Lower leg skin (tissue), 4 donors: ENCODE data around the gene DIP2A. TPM values are rescaled to one million over a fixed set of nuclear protein-coding genes. Genes with fewer than 3 reads are reported as not detected.

Source experiments
- DNase-seq, 2 donors: peaks; one replicate each; pipeline ENCODE4 v3.0.0-alpha.2; 2019; ENCODE audit warnings: low spot score in 2 of 2
- H3K4me3 ChIP-seq: fragments of 200-600 bp; sonication (generic); 2 replicates; pipeline ENCODE4 v1.5.1; 2017; ENCODE audit warnings: mild to moderate bottlenecking, low read depth; ENCODE audit not compliant: poor library complexity, severe bottlenecking
- POLR2A ChIP-seq, 2 donors: fragments of 450-650 bp; IDR thresholded peaks; one replicate each; pipeline ENCODE4 v1.6.1; 2016 to 2017; ENCODE audit warnings: antibody characterized with exemption in 2 of 2, mild to moderate bottlenecking in 1 of 2, moderate library complexity in 1 of 2
- WGBS, 2 donors: methylation state at CpG; one replicate each; pipeline ENCODE4 v1.1.5; 2018; 5-methylcytosine and 5-hydroxymethylcytosine counted together
- intact Hi-C: fragments of 100-400 bp; cut with DNase I; formaldehyde crosslinking; loops from one replicate; pipeline ENCODE4 v1.15.0; 2023; ENCODE audit warnings: low total_unique reads
- total RNA-seq, 4 donors: library from RNA; depleted of rRNA; stranded (reverse); fragments of >200 nt; gene quantifications; one replicate each; pipeline ENCODE4 v1.1.0, GENCODE V29; 2016
- TF ChIP-seq, protein P1 (sequence below), 3 donors: fragments of 450-650 bp; IDR thresholded peaks; one replicate each; pipeline ENCODE4 v1.5.1; 2016; ENCODE audit warnings: antibody characterized with exemption in 3 of 3, mild to moderate bottlenecking in 3 of 3, moderate library complexity in 2 of 3

The DIP2A gene
- total RNA-seq, 4 donors from 2014 or later = 37.3 to 77.8 (median 38.5) TPM

DNA sequence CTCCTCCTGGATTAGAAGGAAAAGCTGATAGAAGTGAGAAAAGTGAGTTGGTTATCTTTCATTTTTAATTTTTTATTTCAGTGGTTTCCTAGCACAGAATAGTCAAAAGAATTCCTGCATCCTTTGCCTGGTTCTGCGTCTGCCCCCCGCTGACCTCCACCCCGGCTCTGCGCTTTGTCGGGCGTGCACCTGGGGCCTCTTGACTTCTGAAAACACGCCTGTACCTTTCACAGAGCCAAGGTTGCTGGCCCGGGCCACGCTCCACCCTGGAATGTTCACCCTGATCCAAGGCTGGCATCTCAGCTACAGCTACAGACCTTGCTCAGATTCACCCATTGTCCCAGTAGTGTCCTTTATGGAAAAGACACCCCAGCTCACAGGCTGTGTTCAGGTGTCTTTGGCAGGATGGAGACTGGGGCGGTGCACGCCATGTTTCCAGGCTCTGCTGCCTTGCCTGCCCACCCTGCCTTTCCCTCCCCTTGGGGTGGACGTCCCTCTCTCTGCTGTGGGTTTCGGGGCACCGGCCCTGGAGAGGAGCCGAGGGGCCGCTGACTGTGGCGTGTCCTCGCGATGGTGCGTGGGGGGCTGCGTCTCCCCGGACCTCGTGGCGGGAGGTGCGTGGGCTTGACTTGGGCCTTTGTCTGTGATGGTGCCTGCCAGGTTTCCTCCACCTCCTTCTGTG, 40.3 kb upstream of the DIP2A start:
- DNase-seq = no peak
- no peak overlapping the region for H3K4me3 ChIP-seq
- TF ChIP-seq, protein P1, sequence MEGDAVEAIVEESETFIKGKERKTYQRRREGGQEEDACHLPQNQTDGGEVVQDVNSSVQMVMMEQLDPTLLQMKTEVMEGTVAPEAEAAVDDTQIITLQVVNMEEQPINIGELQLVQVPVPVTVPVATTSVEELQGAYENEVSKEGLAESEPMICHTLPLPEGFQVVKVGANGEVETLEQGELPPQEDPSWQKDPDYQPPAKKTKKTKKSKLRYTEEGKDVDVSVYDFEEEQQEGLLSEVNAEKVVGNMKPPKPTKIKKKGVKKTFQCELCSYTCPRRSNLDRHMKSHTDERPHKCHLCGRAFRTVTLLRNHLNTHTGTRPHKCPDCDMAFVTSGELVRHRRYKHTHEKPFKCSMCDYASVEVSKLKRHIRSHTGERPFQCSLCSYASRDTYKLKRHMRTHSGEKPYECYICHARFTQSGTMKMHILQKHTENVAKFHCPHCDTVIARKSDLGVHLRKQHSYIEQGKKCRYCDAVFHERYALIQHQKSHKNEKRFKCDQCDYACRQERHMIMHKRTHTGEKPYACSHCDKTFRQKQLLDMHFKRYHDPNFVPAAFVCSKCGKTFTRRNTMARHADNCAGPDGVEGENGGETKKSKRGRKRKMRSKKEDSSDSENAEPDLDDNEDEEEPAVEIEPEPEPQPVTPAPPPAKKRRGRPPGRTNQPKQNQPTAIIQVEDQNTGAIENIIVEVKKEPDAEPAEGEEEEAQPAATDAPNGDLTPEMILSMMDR (IDR thresholded peaks at IDR 0.05) = no peak
- no peak for TF ChIP-seq POLR2A (IDR thresholded peaks at IDR 0.05)
- intact Hi-C loops = no loop called here
- WGBS, 2 donors = 86 to 89% methylated on average over 25 of the region's 25 CpGs

DNA sequence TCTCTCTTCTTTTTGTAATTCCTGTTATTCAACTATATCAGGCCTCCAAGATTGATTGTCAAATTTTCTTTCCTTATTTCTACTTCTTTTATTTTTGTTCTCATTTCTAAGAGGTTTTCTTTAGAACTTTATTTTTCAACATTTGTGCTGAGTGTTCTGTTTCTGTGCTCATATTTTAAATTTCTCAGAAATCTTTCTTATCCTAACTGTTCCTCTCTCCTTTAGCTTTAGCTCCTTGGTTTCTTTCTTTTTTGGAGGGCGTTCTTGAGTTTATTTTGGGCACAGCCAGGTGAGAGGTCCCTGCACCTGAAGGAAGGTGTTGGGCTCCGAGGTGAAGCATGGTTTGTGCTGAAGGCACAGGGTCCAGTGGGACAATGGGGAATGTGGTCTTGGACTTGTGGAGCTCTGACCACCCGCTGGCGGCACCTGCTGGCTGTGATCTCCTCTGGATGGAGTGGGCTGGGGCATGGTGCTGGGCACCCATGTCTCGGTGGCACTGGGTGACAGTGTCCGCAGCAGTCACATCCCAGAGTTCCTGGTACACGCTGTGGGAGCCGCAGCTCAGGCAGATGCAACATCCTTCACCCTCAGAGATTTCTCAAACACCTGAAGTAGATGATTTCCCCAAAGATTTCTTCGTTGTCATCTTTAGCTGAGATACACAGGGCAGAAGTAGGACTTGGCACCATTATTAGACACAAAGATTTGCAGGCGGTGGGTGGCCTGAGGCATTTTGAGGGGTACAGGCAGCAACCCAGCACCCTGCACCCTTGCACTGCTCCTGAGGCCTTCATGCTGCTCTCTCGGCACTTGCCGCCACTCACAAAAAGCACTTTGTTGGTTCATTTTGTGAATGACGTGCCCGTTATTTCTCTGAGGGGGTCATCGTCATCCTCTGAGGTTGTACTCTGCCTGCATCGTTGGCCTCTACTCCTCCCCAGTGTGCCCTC, 38.2 kb upstream of the DIP2A start:
- TF ChIP-seq, protein P1 (IDR thresholded peaks at IDR 0.05) = no peak
- no peak for TF ChIP-seq POLR2A (IDR thresholded peaks at IDR 0.05)
- 92 to 93% methylated on average over 16 of the region's 16 CpGs for WGBS, 2 donors
- no peak for DNase-seq
- H3K4me3 ChIP-seq = no peak overlapping the region
- intact Hi-C loops = no loop called here

DNA sequence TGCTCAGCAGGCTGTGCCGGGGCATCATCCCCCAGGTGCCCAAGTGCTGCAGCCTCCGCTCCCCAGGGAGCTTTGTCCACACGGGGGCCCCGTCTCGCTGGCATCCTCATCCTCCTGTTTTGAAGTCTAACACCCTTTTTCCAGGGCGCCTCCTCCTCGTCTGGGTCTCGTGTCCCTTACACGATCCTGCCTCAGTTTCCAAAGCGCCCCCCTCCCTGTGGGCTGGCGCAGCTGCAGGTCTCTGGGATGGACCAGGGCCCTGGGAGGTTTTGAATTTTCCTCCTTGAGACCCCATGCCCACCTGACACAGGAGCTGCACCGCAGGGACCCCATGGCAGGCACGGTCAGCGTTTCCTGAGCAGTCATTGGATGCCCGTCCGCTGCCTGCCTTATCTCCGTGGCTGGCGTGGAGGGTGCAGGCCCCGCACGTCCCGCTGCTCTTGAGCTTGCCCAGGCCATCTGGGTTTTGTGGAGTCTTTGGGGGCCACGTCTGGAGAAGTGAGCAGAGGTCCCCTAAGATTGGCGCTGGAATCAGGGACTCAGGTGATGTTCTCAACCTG, 37.4 kb upstream of the DIP2A start:
- intact Hi-C loops = no loop called here
- H3K4me3 ChIP-seq = no peak overlapping the region
- 91 to 95% methylated on average over 23 of the region's 23 CpGs for WGBS, 2 donors
- TF ChIP-seq, protein P1 (IDR thresholded peaks at IDR 0.05) = no peak
- DNase-seq = no peak

DNA sequence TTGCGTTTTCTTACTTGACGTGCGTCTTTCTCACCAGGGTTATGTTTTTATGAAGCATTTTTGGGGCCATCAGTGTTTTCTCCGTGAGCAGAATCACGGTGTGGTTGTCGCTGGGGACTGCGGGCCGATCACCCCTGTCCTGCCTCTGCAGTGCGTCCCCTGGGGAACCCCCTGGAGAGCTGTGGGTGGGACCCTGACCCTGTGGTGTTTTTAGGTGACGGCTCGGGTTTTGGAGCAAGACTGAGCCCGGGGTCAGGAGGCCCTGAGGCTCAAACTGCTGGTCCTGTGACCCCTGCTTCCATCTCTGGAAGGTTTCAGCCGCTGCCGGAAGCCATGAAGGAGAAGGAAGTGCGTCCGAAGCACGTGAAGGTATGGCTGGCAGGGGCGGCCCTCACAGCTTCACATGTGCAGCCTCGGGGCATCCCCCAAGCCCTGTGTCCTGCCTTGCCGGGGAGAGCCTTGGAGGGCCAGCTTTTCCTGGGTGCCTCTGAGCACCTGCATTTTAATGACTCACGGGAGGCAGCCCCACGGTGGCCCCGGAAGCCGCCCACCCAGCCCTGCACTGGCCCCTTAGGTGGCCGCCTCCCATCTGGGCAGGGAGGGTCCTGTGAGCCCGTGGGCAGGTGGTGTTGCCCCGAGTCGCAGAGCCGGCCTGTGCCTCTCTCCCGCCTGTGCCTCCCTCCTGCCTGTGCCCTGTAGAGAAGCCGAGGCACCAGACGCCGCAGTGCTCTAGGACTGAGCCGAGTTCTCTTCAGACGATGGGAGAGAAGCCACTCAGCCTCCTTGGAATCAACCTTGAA, 36.7 kb upstream of the DIP2A start:
- 96 to 98% methylated on average over 32 to 35 of the region's 35 CpGs for WGBS, 2 donors
- intact Hi-C loops = no loop called here
- H3K4me3 ChIP-seq = no peak overlapping the region
- DNase-seq = no peak
- no peak for TF ChIP-seq POLR2A (IDR thresholded peaks at IDR 0.05)
- TF ChIP-seq, protein P1 (IDR thresholded peaks at IDR 0.05) = no peak

- 95% methylated on average over 12 of the region's 12 CpGs for WGBS, 2 donors
- intact Hi-C loops = no loop called here
- TF ChIP-seq POLR2A (IDR thresholded peaks at IDR 0.05) = no peak
- TF ChIP-seq, protein P1 (IDR thresholded peaks at IDR 0.05) = no peak
- DNase-seq = no peak
- no peak overlapping the region for H3K4me3 ChIP-seq
Measured at GRCh38 chr21:46422636-46423241, 36.0 kb upstream of the DIP2A start.
